Measurements from ENCODE around the gene SENP5.
"Not testable (repeated sequence)": the region's sequence is repeated elsewhere in the genome, so short reads cannot be mapped to it uniquely, and the experiment has no call there.

SENP5 gene, protein sequence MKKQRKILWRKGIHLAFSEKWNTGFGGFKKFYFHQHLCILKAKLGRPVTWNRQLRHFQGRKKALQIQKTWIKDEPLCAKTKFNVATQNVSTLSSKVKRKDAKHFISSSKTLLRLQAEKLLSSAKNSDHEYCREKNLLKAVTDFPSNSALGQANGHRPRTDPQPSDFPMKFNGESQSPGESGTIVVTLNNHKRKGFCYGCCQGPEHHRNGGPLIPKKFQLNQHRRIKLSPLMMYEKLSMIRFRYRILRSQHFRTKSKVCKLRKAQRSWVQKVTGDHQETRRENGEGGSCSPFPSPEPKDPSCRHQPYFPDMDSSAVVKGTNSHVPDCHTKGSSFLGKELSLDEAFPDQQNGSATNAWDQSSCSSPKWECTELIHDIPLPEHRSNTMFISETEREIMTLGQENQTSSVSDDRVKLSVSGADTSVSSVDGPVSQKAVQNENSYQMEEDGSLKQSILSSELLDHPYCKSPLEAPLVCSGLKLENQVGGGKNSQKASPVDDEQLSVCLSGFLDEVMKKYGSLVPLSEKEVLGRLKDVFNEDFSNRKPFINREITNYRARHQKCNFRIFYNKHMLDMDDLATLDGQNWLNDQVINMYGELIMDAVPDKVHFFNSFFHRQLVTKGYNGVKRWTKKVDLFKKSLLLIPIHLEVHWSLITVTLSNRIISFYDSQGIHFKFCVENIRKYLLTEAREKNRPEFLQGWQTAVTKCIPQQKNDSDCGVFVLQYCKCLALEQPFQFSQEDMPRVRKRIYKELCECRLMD

DNA sequence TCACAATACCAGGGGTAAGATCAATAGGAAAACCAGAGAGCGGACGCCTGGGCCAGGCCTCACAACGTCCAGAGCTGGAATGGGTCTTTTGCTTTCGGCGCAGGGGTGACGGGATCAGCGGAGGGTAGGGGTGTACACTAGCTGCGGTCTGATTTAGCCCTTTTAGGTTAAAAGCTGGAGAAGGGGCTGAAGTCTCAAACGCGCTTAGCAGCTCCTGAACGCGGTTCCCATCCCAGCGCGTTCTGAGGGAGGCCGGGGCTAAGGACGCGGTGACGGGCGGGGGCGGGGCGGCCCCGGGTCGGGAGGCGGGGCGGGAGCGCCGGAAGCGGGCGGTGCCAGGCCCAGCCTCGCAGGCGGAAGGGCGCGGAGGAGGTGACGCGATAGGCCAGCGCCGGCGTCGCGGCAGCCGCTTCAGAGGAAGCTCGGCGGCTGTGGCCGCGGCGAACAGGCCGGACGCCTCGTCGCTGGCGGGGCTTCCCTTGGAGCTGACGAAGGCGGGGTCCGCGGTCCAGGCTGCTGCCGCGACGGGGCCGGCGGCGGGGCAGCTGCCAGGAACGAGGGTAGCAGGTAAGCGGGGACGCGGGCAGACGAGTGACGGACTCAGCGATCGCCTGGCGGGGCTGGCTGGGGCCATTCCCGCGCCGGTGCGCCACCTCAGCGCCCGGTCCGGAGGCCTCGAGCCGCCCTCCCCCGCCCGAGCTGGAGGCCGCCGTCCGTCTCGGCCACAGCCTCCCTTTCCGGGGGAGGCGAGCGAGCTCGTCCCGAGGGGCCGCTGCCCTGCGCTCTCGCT, at the start of gene SENP5:
Gene SENP5 (plus strand): TSS at position 414 of the 790 bp plus-strand sequence. CDS start 17,262 bp downstream, outside the sequence.
- no peaks in the 10 kb centered on the region for H3K27me3 ChIP-seq
- peaks cover 9 to 29% (median 25%) of the 10 kb centered on the region in 11 experiments for H3K36me3 ChIP-seq
- peak within 1 kb of the TSS; percentile 90 to 99 (median 97) for H3K9ac ChIP-seq
- H4K20me1 ChIP-seq: peaks cover 37 to 49% (median 47%) of the 10 kb centered on the region in 11 experiments; a peak in 20 of 22 replicates
- H3K4me1 ChIP-seq: peaks cover 20 to 35% (median 31%) of the 10 kb centered on the region in 10 experiments
- H3K4me2 ChIP-seq: peak within 1 kb of the TSS; percentile 88 to 100 (median 94)
- peak within 1 kb of the TSS; percentile 86 to 97 (median 94) for H3K27ac ChIP-seq
- no peak for TF ChIP-seq Cebpa-rat (IDR thresholded peaks at IDR 0.05)
- H3K4me3 ChIP-seq: peak within 1 kb of the TSS; percentile 84 to 100 (median 98)
- H3K9me3 ChIP-seq (replicated peaks in 1 of 11): peaks cover 9 to 15% (median 11%) of the 10 kb centered on the region in 11 experiments

- H3K9ac ChIP-seq: no peak overlapping the region
- no peak for TF ChIP-seq Cebpa-rat (IDR thresholded peaks at IDR 0.05)
- no peak overlapping the region for H3K4me2 ChIP-seq
- H3K9me3 ChIP-seq (replicated peaks in 1 of 11): peaks cover 0 to 7% (median 0%) of the 10 kb centered on the region in 11 experiments; a peak in 2 of 22 replicates
- H3K4me1 ChIP-seq: no peaks in the 10 kb centered on the region
- H3K4me3 ChIP-seq: no peak overlapping the region
- peaks cover 99 to 100% (median 100%) of the 10 kb centered on the region in 11 experiments for H3K36me3 ChIP-seq
- H3K27ac ChIP-seq: no peak overlapping the region
- H4K20me1 ChIP-seq: peaks cover 0 to 50% (median 14%) of the 10 kb centered on the region in 11 experiments; a peak in 9 of 22 replicates
- no peaks in the 10 kb centered on the region for H3K27me3 ChIP-seq
Observed at GRCh38 chr3:196821806-196822355, 45.8 kb upstream of the SENP5 start.

DNA sequence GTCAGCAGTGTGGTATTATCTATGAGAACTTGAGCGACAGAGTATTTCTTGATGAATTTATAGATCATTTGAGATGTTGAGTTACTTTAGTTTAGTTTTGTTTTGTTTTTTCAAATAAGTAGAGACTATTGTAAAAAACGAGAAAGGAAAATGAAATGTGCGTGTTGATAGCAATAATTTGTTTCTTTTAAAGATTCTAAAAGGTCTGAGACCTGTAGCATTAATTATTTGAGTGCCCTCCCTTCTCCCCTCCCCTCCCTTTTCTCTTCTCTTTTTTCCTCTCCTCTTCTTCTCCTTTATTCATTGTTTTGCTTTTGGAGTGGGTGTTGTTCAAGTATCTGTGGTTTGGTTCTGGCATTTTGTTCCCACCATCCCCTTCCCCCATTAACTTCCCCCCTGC, 38.1 kb upstream of the SENP5 start:
- H3K9me3 ChIP-seq (replicated peaks in 1 of 11); H3K27ac ChIP-seq; H3K27me3 ChIP-seq; H3K4me2 ChIP-seq; H3K4me3 ChIP-seq; H3K4me1 ChIP-seq; H3K9ac ChIP-seq: not testable (repeated sequence)
- H4K20me1 ChIP-seq: peaks cover 0 to 38% (median 6%) of the 10 kb centered on the region in 11 experiments; a peak in 8 of 22 replicates
- H3K36me3 ChIP-seq: peaks cover 68 to 89% (median 78%) of the 10 kb centered on the region in 11 experiments

DNA sequence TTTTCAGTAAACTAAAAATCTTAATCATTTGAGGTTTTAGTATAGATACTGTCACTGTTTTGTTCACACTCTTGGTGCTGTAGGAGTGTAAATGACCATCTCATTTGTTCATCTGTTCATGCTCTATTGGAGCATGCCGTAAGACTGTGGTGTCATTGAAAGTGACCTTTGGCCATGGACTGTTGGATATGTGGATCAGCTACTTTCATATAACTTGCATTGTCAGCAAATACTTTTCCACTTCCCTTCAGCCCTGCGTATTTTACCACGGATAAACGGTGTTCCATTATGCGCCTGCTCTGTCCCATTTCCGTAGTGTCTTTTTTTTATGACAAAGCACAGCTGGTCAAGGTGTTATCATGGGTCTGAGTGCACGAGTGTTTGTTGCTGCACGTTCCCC, 32.6 kb upstream of the SENP5 start:
- H3K9me3 ChIP-seq (replicated peaks in 1 of 11): no peaks in the 10 kb centered on the region
- TF ChIP-seq Cebpa-rat (IDR thresholded peaks at IDR 0.05): no peak

DNA sequence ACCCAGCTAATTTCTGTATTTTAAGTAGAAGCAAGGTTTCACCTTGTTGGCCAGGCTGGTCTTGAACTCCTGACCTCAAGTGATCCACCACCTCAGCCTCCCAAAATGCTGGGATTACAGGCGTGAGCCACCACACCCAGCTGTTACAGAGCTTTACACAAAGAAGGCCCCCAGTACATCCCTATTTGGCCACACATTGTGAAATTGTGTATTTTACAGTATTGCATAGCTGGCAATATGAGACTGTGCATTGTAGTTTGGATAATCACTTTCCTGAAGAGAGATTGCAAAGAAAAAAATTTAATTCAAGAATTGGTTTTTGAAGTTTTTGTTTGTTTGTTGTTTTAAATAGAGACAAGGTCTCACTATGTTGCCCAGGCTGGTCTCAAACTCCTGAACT, 31.1 kb upstream of the SENP5 start:
- H3K27me3 ChIP-seq; H3K4me2 ChIP-seq; H4K20me1 ChIP-seq; H3K9me3 ChIP-seq (replicated peaks in 1 of 11); H3K4me1 ChIP-seq; H3K27ac ChIP-seq; H3K9ac ChIP-seq; H3K4me3 ChIP-seq: not testable (repeated sequence)
- peaks cover 10 to 24% (median 14%) of the 10 kb centered on the region in 11 experiments; a peak in 20 of 22 replicates for H3K36me3 ChIP-seq

More for the DNA sequence above, 32.6 kb upstream of the SENP5 start:
- Histone ChIP-seq H3K27ac (no peak overlapping the region), H3K36me3 (peaks cover 24 to 39% (median 28%) of the 10 kb centered on the region in 11 experiments), H4K20me1 (peaks cover 0 to 10% (median 0%) of the 10 kb centered on the region in 11 experiments; a peak in 3 of 22 replicates), H3K27me3 (no peaks in the 10 kb centered on the region), H3K4me3 (no peak overlapping the region), H3K4me2 (no peak overlapping the region), H3K9ac (no peak overlapping the region), H3K4me1 (peaks cover 0 to 6% (median 0%) of the 10 kb centered on the region in 10 experiments; a peak in 2 of 20 replicates)

DNA sequence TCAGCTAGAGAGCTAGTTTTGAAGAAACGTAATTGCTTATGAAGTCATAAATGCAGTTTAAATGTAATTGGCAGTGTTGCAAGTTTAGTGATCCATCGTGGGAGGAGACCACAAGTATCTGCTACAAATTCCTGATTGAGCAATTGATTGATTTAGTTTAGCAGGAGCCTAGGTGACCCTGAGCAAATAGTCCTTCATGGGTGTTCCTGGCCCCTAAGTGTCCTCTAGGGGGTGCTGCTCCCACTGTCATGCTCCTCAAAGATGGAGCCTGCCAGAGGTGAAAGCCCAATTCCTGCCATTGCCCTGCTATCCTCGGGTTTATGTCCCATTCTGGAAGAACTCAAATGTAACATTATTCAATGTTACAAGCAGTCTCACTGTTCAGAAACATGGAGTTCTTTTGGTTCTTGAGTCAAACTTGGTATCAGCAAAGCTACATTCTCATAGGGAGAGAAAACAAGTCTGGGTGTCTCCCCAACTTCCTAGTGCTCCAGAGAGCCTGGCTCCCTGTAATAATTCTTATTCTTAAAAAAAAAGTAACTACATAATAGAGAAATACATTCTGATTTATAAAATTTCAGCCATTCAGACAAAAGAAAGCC, 29.8 kb upstream of the SENP5 start:
- Histone ChIP-seq H4K20me1 (0 out of 22 replicates have a peak, but pooled peaks cover 0 to 7% (median 0%) of the 10 kb centered on the region in 11 experiments), H3K4me2 (no peak overlapping the region), H3K36me3 (peaks cover 2 to 12% (median 3%) of the 10 kb centered on the region in 11 experiments; a peak in 15 of 22 replicates), H3K4me1 (peaks cover 0 to 12% (median 0%) of the 10 kb centered on the region in 10 experiments; a peak in 5 of 20 replicates), H3K9ac (no peak overlapping the region), H3K9me3 (replicated peaks in 1 of 11) (no peaks in the 10 kb centered on the region), H3K4me3 (no peak overlapping the region), H3K27me3 (no peaks in the 10 kb centered on the region), H3K27ac (no peak overlapping the region)
- TF ChIP-seq Cebpa-rat (IDR thresholded peaks at IDR 0.05): no peak

DNA sequence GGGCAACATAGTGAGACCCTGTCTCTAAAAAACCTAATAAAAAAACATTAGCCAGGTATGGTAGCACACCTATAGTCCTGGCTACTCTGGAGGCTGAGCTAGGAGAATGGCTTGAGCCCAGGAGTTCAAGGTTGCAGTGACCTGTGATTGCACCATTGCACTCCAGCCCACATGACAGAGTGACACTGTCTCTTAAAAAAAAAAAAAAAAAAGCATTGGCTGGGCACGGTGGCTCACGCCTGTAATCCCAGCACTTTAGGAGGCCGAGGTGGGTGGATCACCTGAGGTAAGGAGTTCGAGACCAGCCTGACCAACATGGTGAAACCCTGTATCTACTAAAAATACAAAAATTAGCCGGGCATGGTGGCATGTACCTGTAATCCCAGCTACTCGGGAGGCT, 28.4 kb upstream of the SENP5 start:
- H3K9me3 ChIP-seq (replicated peaks in 1 of 11): not testable (repeated sequence)

More for the DNA sequence above, 28.4 kb upstream of the SENP5 start:
- H3K36me3 ChIP-seq, H3K9ac ChIP-seq, H3K4me2 ChIP-seq, H4K20me1 ChIP-seq, H3K4me3 ChIP-seq, H3K27ac ChIP-seq, H3K27me3 ChIP-seq: not testable (repeated sequence)
- H3K4me1 ChIP-seq: peaks cover 0 to 20% (median 2%) of the 10 kb centered on the region in 10 experiments; a peak in 6 of 20 replicates
